MM.1S (cell line): ENCODE results near the gene PRKAG2.

Source experiments
- CTCF ChIP-seq: fragments of 300-600 bp; sonication (generic); IDR thresholded peaks from 2 replicates; pipeline ENCODE4 v1.5.1; 2016; ENCODE audit warnings: antibody characterized with exemption, low read length, mixed read lengths
- EZH2phosphoT487 ChIP-seq: fragments of 300-600 bp; sonication (generic); IDR thresholded peaks from 2 replicates; pipeline ENCODE4 v1.6.1; 2018; ENCODE audit warnings: antibody characterized with exemption, low read length

GRCh38 chr7:151897951-151898686 is 21.2 kb upstream of the PRKAG2 start:
- TF ChIP-seq EZH2phosphoT487 = no peak
- TF ChIP-seq CTCF = no peak
